GM12878 (cell line): ENCODE measurements around the gene ZFPM1.

ENCODE experiments used
- ATF2 ChIP-seq: IDR thresholded peaks from 2 replicates; pipeline ENCODE4 v1.6.1; 2012; ENCODE audit warnings: low read length, inconsistent platforms
- BHLHE40 ChIP-seq, 2 experiments: fragments of 450-650 bp in 1 of 2; IDR thresholded peaks; 2 replicates each; pipeline ENCODE4 v1.6.1; 2011 to 2017; ENCODE audit warnings: low read depth in 2 of 2, borderline replicate concordance in 1 of 2, improper control_type of control experiment in 1 of 2, low read length in 1 of 2, mild to moderate bottlenecking in 1 of 2
- CTCF ChIP-seq, 3 experiments: IDR thresholded peaks in 2 of 3; conservative IDR thresholded peaks in 1 of 3; 2 replicates each; pipeline ENCODE4 v1.5.1; 2011; ENCODE audit warnings: low read depth in 3 of 3, low read length in 3 of 3, mild to moderate bottlenecking in 3 of 3, control low read depth in 2 of 3, moderate library complexity in 2 of 3, inconsistent platforms in 1 of 3, mixed read lengths in 1 of 3; ENCODE audit not compliant: control insufficient read depth in 2 of 3, insufficient read depth in 1 of 3; ENCODE audit errors: extremely low read depth in 1 of 3
- FOXK2 ChIP-seq: fragments of 450-650 bp; IDR thresholded peaks from 2 replicates; pipeline ENCODE4 v1.6.1; 2017; ENCODE audit warnings: mild to moderate bottlenecking, moderate library complexity
- GATAD2B ChIP-seq: fragments of 450-650 bp; conservative IDR thresholded peaks from 2 replicates; pipeline ENCODE4 v1.6.1; 2017; ENCODE audit warnings: low read depth, mild to moderate bottlenecking, moderate library complexity
- SUZ12 ChIP-seq: fragments of 200-600 bp; sonication (generic); IDR thresholded peaks from one replicate; pipeline ENCODE4 v1.6.1; 2018; ENCODE audit warnings: antibody characterized with exemption, mild to moderate bottlenecking; ENCODE audit not compliant: unreplicated experiment
- ZNF274 ChIP-seq: IDR thresholded peaks from one replicate; pipeline ENCODE4 v1.8.0; 2011; ENCODE audit not compliant: insufficient read length, insufficient read depth

GRCh38 chr16:88412766-88413165 lies 40.3 kb upstream of the ZFPM1 start:
- TF ChIP-seq ZNF274 (no peak), GATAD2B (no peak), FOXK2 (no peak), CTCF (IDR thresholded peaks at IDR 0.05 in 2 of 3, conservative IDR thresholded peaks at IDR 0.05 in 1 of 3; ENCODE audit: control insufficient read depth in 2 of 3, extremely low read depth in 1 of 3, insufficient read depth in 1 of 3, low read depth in 3 of 3, low read length in 3 of 3) (no peak), ATF2 (no peak), SUZ12 (no peak), BHLHE40 (IDR thresholded peaks at IDR 0.05; ENCODE audit: borderline replicate concordance in 1 of 2, low read depth in 2 of 2, low read length in 1 of 2) (no peak)
